HG02759 (cell line): Measurements from ENCODE around the gene IDH3G.
"Not testable (repeated sequence)": the region's sequence is repeated elsewhere in the genome, so short reads cannot be mapped to it uniquely, and the experiment has no call there.

Source experiments
- ATAC-seq: cut with Tn5 transposase; IDR thresholded peaks from one replicate; pipeline ENCODE4 v1.9.1; 2021; ENCODE audit warnings: mild to moderate bottlenecking, moderate library complexity; ENCODE audit not compliant: unreplicated experiment

IDH3G gene

DNA sequence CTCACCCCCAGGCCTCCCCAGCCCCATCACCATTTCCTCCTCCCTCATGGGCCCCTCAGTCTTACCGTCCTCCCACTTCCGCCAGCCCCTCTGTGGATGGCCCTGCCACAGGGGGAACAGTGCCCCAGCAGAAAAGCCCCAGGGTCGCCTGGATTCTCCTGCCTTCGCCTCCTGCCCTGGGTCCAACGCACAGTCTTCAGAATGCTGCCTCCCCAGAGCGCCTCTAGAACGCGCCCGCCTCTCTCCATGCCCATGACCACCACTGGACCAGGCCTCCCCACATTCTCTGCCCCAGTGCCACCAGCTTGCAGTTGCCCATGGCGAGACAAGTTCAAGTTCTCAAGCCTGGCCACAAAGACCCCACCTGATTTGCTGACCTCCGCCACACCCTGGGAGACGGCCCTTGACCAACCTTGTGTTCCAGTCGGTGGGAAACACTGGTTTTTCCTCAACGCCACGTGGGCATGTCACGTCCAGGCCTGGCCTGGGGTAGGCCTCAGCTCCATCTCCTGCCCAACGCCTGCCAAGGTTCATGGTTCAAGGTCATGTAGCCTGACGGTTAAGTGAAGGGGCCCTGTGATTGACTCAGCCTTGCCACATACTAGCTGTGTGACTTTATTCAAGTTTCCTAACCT is 30.8 kb downstream of the IDH3G start:
- ATAC-seq: no peak

DNA sequence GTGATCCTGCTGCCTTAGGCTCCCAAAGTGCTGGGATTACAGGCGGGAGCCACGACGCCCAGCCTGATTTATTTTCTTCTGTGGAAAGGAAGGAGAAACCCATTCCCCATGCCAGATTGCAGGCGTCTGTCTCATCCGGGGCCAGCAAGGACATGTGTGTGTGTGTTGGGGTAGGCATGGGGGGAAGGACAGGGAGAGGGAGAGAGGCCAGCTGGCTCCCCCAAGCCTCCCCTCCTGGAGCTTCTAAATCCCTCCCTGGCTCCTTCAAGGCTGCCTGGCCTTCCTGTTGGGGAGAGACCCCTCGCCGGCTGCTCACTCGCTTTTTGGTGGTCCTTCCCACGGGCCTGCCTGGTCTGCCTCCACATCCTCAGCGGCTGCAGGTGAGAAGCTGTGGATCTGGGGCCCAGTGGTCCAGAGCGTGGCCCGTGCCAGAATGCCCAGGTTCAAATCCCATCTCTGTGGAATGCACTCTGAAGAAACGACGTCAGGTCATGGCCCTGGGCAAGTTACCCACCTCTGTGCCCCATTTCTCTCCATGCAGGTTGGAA is 31.5 kb downstream of the IDH3G start:
- no peak for ATAC-seq

GRCh38 chrX:153761863-153762262 is 32.3 kb downstream of the IDH3G start:
- no peak for ATAC-seq

- ATAC-seq: no peak
Measured at GRCh38 chrX:153755136-153755535, 39.0 kb downstream of the IDH3G start.

GRCh38 chrX:153750127-153750774 is 43.9 kb downstream of the IDH3G start:
- no peak for ATAC-seq

- not testable (repeated sequence) for ATAC-seq
Measured at GRCh38 chrX:153749017-153749416, 45.2 kb downstream of the IDH3G start.

DNA sequence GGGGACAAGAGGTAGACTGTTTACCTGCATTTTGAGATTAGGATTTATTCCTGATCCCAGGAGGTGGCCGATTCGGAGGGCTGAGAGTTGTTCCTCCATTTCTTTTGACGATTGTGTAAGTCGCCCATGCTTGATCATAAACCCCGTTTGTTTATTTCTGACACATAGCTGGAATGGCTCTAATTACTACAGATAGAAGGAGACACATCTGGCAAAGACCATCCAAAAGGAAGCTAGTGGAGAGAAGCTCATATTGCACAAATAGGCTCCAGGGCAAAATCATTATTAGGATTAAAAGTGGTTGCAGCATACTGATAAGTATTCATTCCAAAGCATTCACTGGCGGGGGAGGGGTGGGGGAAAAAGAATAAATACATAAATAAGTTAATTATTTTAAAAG is 47.2 kb downstream of the IDH3G start:
- not testable (repeated sequence) for ATAC-seq

DNA sequence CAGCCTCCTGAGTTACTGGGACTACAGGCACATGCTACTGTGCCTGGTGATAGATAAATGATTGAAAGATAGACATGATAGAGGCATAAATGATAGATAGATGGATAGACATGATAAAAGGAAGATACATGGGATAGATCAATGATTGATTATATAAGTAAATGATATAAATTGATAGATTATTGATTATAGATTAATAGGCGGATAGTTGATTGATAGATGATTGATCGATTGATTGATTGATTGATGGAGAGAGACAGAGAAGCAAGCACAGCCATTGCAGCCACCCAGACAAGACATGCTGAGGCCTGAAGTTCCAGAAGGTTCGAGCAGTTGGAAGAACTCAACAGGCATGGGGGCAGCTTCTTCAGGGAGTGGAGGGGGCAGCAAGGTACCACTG is 47.8 kb downstream of the IDH3G start:
- ATAC-seq: no peak

DNA sequence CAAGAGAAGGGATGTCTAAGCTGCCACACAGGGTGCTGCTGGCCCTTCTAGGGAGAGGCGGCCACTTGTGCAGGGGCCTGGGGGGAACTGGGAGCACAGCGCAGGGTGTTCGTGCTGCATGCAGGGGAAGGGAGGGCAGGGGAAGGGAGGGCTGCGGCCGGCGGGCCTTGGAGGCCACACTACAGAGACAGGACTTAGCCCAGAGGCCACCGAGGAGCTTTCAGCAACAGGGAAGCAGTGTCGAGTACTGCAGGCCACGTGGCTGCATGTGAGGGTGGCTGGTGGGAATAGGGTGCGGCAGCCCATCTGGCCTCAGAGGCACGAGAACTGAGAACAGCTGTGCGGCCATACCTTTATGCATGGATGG is 49.1 kb downstream of the IDH3G start:
- not testable (repeated sequence) for ATAC-seq

- no peak for ATAC-seq
Measured at GRCh38 chrX:153744210-153745066, 49.7 kb downstream of the IDH3G start.

GRCh38 chrX:153743468-153744209 is 50.5 kb downstream of the IDH3G start:
- ATAC-seq: not testable (repeated sequence)

DNA sequence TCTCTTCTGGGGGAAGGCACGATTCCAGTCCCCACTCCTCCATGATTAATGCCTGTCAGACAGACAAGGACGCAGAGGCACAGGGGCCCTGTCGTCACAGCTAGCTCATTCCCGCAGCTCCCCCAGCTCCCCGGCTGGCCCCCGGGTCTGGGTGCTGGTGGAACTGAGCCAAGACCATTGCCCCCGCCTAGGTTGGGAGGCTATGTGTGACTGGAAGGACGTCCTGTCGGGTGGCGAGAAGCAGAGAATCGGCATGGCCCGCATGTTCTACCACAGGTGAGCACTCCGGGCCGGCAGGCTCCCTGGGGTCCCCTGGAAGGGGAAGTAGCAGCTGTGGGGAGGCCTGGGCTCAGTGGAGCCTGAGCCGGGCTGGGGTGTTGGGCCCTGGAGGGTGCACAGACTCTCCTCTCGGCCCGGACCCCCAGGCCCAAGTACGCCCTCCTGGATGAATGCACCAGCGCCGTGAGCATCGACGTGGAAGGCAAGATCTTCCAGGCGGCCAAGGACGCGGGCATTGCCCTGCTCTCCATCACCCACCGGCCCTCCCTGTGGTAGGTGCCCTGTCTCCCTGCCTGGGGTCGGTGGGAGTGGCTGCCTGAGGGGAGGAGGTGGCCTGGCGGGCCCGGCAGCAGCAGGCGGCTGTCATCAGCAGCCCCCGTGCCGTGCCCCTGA is 51.2 kb downstream of the IDH3G start:
- not testable (repeated sequence) for ATAC-seq

DNA sequence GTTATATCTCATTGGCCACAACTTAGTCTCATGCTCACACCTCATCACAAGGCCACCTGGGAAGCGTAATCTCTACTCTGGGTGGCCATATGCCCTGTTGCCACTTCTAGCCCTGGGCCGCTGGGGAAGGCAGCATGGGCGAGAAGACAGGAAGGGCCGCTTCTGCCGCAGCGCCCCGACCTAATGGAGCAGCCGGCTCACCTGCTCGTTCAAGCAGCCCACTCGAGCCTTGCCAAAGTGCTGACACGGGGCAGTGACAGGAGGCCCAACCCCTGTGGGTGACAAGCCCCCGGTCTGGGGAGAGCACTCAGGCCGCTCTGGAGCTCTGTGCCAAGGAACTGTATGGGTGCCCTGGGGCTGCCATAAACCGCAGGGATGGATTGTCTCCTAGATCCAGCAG is 52.1 kb downstream of the IDH3G start:
- not testable (repeated sequence) for ATAC-seq

DNA sequence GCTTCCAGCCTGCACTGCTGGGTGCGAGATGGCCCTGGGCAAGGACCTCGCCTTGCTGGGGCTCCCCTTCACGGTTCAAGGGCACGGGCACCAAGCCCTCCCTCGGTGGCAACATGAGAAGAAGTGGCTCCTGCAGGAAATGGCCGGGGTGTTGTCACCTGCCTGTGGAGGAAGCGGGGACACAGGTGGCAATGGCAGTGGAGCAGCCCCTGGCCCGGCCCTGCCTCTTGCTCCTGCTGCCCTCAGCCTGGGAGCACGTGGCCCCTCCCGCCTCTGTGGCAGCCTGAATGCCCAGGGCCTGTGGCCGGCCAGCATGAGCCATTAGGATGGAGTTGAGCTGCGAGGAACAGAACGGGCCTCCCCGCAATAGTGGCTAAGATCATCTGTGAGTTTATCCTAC is 52.7 kb downstream of the IDH3G start:
- ATAC-seq: no peak

GRCh38 chrX:153740631-153741222 is 53.4 kb downstream of the IDH3G start:
- ATAC-seq: no peak

GRCh38 chrX:153739754-153740486 is 54.3 kb downstream of the IDH3G start:
- ATAC-seq: no peak

DNA sequence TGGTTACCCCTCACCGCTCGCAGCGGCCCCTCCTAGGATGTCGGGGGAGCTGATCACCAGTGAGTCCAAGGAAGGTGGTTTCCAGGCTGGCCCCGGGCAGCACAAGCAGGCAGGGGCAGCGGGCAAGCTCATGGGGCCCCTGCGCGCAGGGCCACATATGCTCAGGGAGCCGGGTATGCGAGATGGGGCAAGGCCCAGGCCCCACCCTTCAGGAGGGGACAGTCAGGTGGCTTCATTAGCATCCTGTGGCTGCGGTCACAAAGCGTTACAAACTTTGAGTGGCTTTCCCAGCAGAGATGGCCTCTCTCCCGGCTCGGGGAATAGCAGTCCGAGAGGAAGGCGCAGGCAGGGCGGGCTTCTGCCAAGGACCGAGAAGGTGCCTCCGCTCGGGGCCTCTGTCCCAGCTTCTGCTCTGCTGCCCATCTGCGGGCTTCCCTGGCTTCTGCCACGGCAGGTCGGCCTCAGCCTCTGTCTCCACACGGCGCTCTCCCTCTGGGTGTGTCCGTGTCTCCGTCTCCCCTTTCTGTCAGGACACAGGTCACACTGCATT is 56.0 kb downstream of the IDH3G start:
- ATAC-seq: no peak

GRCh38 chrX:153736871-153737441 is 57.2 kb downstream of the IDH3G start:
- no peak for ATAC-seq
